Measurements from ENCODE around the gene PHPT1. TPM values are rescaled to one million over a fixed set of nuclear protein-coding genes. Genes with fewer than 3 reads are reported as not detected.

Gene PHPT1
- total RNA-seq, 1 donor from 2014 or later: 349 TPM

DNA sequence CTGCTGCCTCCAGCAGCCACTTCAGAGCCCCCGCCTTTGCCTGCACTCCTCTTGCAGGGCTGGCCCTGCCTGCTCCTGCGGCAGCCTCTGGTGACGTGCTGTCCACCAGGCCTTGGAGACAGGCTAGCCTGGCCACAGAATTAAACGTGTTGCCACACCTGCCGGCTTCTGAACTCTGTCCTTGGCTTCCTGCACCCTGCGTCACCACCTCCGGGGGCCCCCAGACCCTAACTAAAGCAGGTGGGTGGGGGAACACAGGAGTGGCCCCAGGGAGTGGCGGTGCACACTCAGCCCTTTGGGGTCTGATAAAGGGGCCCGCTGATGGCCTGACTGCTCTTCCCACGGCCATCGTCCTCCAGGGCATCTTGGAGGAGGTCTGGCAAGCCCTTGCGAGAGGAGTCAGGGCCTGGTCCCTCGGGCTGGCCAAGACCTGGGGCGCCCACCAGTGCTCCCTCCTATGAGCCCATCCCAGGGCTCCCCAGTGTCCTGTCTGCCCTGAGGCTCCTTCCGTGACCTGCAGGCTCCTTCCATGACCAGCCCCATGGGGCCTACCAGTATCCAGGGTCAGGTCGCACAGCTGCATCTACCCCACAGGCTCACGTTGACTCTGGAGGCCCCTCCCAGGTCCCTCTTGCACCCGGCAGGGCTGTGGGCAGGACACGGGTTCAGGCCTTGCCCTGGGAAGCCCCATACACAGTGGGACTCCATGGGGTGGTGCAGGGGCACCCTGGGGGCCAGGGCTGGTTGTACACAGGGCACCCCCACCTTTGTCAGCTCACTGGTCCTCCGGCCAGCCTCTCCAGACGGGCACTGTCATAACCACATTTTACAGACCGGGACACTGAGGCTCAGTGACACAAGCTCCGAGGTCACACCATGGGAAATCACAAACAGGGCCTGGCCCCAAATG is 1.9 kb downstream of the PHPT1 start:
- peak; percentile 15 for DNase-seq
- TF ChIP-seq, protein P1, sequence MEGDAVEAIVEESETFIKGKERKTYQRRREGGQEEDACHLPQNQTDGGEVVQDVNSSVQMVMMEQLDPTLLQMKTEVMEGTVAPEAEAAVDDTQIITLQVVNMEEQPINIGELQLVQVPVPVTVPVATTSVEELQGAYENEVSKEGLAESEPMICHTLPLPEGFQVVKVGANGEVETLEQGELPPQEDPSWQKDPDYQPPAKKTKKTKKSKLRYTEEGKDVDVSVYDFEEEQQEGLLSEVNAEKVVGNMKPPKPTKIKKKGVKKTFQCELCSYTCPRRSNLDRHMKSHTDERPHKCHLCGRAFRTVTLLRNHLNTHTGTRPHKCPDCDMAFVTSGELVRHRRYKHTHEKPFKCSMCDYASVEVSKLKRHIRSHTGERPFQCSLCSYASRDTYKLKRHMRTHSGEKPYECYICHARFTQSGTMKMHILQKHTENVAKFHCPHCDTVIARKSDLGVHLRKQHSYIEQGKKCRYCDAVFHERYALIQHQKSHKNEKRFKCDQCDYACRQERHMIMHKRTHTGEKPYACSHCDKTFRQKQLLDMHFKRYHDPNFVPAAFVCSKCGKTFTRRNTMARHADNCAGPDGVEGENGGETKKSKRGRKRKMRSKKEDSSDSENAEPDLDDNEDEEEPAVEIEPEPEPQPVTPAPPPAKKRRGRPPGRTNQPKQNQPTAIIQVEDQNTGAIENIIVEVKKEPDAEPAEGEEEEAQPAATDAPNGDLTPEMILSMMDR (IDR thresholded peaks at IDR 0.05; ENCODE audit: borderline replicate concordance): no peak
- H3K27me3 ChIP-seq (ENCODE audit: low read depth): peaks cover 12% of the 10 kb centered on the region
- H3K4me3 ChIP-seq: peak overlapping the region; percentile 89
- intact Hi-C loops (cut with micrococcal nuclease): no loop called here
- H3K36me3 ChIP-seq: peaks cover 20% of the 10 kb centered on the region
- peak overlapping the region; percentile 98 for H3K27ac ChIP-seq (replicated peaks)
- H3K4me1 ChIP-seq: peaks cover 55% of the 10 kb centered on the region
- no peaks in the 10 kb centered on the region for H3K9me3 ChIP-seq (replicated peaks)

DNA sequence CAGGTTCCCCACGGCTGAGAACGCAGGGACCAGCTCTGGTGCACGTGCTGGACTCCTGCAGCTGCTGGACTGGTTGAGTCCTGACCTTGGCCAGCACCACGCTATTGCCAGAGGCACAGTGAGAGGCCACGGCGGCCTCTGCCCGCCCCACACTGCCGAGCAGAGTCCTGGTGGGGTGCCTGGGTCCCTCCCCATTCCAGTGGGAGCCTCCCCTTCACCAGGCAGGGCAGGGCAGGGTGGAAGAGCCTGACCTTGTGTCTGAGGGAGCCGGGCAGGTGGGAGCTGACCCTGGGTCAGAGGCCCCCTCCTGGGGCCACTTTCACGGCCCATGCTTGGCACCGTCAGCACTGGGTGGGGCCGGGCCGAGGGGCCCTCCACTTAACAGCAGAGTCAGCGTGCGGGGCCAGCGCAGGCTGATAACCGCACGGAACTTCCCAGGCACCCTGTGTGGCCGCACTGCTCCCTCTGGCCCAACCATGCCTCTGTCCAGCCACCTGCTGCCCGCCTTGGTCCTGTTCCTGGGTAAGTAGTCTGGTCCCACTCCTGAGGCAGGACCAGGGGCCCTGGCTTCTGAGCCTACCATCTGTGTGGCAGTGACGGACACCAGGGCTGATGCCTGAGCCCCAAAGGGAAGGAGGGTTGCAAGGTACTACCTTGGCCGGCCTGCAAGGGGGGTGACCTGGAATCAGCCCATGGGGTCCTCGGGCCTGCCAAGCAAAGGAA is 2.9 kb downstream of the PHPT1 start, which contains the start of gene MAMDC4:
TSS of gene MAMDC4 (plus strand) at position 406 of the 723 bp plus-strand sequence. CDS start at position 477, 71 bp downstream.
- H3K27ac ChIP-seq (replicated peaks): peak within 1 kb of the TSS; percentile 98
- peaks cover 46% of the 10 kb centered on the region for H3K4me1 ChIP-seq
- H3K27me3 ChIP-seq (ENCODE audit: low read depth): peaks cover 3% of the 10 kb centered on the region
- peak within 1 kb of the TSS; percentile 89 for H3K4me3 ChIP-seq
- TF ChIP-seq, protein P1 (IDR thresholded peaks at IDR 0.05; ENCODE audit: borderline replicate concordance): no peak
- intact Hi-C loops (cut with micrococcal nuclease): no loop called here
- DNase-seq: peak; percentile 38
- H3K9me3 ChIP-seq (replicated peaks): no peaks in the 10 kb centered on the region
- H3K36me3 ChIP-seq: peaks cover 20% of the 10 kb centered on the region

GRCh38 chr9:136852664-136853595 is 3.7 kb downstream of the PHPT1 start:
- intact Hi-C loops (cut with micrococcal nuclease): no loop called here
- Histone ChIP-seq H3K4me3 (no peak overlapping the region), H3K27ac (replicated peaks) (peak overlapping the region; percentile 98), H3K27me3 (ENCODE audit: low read depth) (no peaks in the 10 kb centered on the region), H3K4me1 (peaks cover 40% of the 10 kb centered on the region), H3K9me3 (replicated peaks) (no peaks in the 10 kb centered on the region), H3K36me3 (peaks cover 20% of the 10 kb centered on the region)
- peak; percentile 18 for DNase-seq
- TF ChIP-seq, protein P1 (IDR thresholded peaks at IDR 0.05; ENCODE audit: borderline replicate concordance): no peak

DNA sequence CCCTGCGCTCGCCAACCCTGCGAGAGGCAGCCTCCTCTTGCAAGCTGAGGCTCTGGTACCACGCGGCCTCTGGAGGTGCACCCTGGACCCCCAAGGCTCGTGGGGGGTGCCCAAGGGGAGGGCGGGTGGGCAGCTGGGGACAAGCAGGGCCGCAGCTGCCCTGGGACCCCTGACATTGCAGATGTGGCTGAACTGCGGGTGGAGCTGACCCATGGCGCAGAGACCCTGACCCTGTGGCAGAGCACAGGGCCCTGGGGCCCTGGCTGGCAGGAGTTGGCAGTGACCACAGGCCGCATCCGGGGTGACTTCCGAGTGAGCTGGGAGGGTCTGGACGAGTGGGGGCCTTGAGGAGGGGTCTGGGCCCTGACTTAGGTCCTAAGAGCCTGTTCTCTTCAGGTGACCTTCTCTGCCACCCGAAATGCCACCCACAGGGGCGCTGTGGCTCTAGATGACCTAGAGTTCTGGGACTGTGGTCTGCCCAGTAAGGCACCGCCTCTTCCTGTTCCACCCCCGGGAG is 4.4 kb downstream of the PHPT1 start:
- H3K36me3 ChIP-seq: peaks cover 20% of the 10 kb centered on the region
- no peaks in the 10 kb centered on the region for H3K9me3 ChIP-seq (replicated peaks)
- no peaks in the 10 kb centered on the region for H3K27me3 ChIP-seq (ENCODE audit: low read depth)
- TF ChIP-seq, protein P1 (IDR thresholded peaks at IDR 0.05; ENCODE audit: borderline replicate concordance): no peak
- no peak overlapping the region for H3K27ac ChIP-seq (replicated peaks)
- intact Hi-C loops (cut with micrococcal nuclease): no loop called here
- DNase-seq: peak; percentile 13
- peaks cover 40% of the 10 kb centered on the region for H3K4me1 ChIP-seq
- no peak overlapping the region for H3K4me3 ChIP-seq

Measured in left ventricle myocardium inferior (tissue), 1 donor.